Neutrophil (primary cell): Measurements from ENCODE around the gene OSBPL8.

ENCODE experiments used
- H3K27ac ChIP-seq: fragments of 200-600 bp; sonication (generic); 2 replicates; pipeline ENCODE4 v1.5.1; 2016; ENCODE audit warnings: mild to moderate bottlenecking, moderate library complexity
- H3K27me3 ChIP-seq: fragments of 200-600 bp; sonication (generic); 2 replicates; pipeline ENCODE4 v1.6.0; 2016; ENCODE audit warnings: mild to moderate bottlenecking
- H3K36me3 ChIP-seq: fragments of 200-600 bp; sonication (generic); 2 replicates; pipeline ENCODE4 v1.5.1; 2017
- H3K4me1 ChIP-seq, 2 experiments: fragments of 200-600 bp in 1 of 2; sonication (generic) in 1 of 2; 1 replicate in 1 of 2; 2 replicates in 1 of 2; pipeline versions ENCODE4 v1.5.1 to v1.6.1; 2013 to 2016; ENCODE audit warnings: low read depth in 1 of 2, low read length in 1 of 2, mild to moderate bottlenecking in 1 of 2, moderate library complexity in 1 of 2; ENCODE audit not compliant: control insufficient read depth in 1 of 2, insufficient read depth in 1 of 2
- H3K4me3 ChIP-seq, 2 experiments: fragments of 200-600 bp in 1 of 2; sonication (generic) in 1 of 2; 1 replicate in 1 of 2; 2 replicates in 1 of 2; pipeline ENCODE4 v1.5.1; 2013 to 2016; ENCODE audit warnings: low read depth in 1 of 2, low read length in 1 of 2, mild to moderate bottlenecking in 1 of 2, moderate library complexity in 1 of 2
- H3K9me3 ChIP-seq: fragments of 200-600 bp; sonication (generic); 2 replicates; pipeline ENCODE4 v1.5.1; 2016
- TF ChIP-seq, protein P1 (sequence below): fragments of 200-600 bp; sonication (generic); IDR thresholded peaks from 2 replicates; pipeline ENCODE4 v1.5.1; 2016; ENCODE audit warnings: antibody characterized with exemption

Gene OSBPL8

DNA sequence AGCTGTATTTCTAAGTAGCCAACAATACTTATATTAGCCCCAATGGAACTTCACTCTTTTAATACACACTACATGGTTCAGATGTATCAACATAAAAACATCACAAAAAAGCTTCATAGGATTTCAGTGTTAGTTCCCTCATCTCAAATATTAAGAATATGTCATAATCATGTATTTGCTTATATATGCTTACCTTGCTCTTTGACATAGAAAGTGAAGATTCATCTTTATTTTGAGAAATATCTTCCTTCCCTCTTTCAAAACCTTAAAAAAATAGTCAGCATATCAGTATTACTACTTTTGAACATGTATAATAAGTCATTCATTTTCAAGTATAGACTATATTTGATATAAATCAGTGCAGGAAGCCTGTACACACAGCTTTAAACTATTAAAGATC, 149.2 kb downstream of the OSBPL8 start:
- Histone ChIP-seq H3K9me3 (no peaks in the 10 kb centered on the region), H3K27me3 (no peaks in the 10 kb centered on the region), H3K4me1 (peaks cover 0 to 4% of the 10 kb centered on the region in 2 experiments), H3K4me3 (no peak overlapping the region), H3K27ac (no peak overlapping the region), H3K36me3 (peaks cover 15% of the 10 kb centered on the region)
- TF ChIP-seq, protein P1, sequence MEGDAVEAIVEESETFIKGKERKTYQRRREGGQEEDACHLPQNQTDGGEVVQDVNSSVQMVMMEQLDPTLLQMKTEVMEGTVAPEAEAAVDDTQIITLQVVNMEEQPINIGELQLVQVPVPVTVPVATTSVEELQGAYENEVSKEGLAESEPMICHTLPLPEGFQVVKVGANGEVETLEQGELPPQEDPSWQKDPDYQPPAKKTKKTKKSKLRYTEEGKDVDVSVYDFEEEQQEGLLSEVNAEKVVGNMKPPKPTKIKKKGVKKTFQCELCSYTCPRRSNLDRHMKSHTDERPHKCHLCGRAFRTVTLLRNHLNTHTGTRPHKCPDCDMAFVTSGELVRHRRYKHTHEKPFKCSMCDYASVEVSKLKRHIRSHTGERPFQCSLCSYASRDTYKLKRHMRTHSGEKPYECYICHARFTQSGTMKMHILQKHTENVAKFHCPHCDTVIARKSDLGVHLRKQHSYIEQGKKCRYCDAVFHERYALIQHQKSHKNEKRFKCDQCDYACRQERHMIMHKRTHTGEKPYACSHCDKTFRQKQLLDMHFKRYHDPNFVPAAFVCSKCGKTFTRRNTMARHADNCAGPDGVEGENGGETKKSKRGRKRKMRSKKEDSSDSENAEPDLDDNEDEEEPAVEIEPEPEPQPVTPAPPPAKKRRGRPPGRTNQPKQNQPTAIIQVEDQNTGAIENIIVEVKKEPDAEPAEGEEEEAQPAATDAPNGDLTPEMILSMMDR = no peak

- TF ChIP-seq, protein P1 = no peak
- peaks cover 26% of the 10 kb centered on the region for H3K36me3 ChIP-seq
- no peak overlapping the region for H3K4me3 ChIP-seq
- no peaks in the 10 kb centered on the region for H3K27me3 ChIP-seq
- no peaks in the 10 kb centered on the region for H3K9me3 ChIP-seq
- H3K4me1 ChIP-seq = peaks cover 0 to 4% of the 10 kb centered on the region in 2 experiments
- H3K27ac ChIP-seq = peak overlapping the region; percentile 11
Observed at GRCh38 chr12:76409074-76409473, 150.5 kb downstream of the OSBPL8 start.

DNA sequence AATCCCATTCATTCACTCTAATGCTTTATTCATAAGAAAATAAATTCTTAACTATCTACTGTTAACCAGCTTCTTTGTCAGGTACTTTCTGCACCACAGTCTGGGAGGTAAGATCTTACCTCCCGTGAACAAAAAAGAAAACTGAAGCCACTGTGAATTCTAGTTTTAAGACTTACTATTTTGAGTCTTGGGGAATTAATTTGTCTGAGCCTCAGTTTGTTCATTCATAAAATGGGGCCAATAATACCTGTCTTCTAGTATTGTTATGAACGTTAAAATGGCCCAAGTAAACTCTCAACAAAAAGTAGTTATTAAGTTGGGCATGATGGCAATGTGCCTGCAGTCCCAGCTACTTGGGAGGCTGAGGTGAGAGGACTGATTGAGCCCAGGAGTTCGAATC, 151.9 kb downstream of the OSBPL8 start:
- no peaks in the 10 kb centered on the region for H3K27me3 ChIP-seq
- TF ChIP-seq, protein P1 = no peak
- H3K36me3 ChIP-seq = peaks cover 26% of the 10 kb centered on the region

GRCh38 chr12:76402259-76402658, 157.3 kb downstream of the OSBPL8 start:
- no peaks in the 10 kb centered on the region for H3K27me3 ChIP-seq
- no peak overlapping the region for H3K27ac ChIP-seq
- TF ChIP-seq, protein P1 = no peak
- peaks cover 60% of the 10 kb centered on the region for H3K36me3 ChIP-seq
- H3K4me1 ChIP-seq = no peaks in the 10 kb centered on the region
- H3K4me3 ChIP-seq = no peak overlapping the region
- no peaks in the 10 kb centered on the region for H3K9me3 ChIP-seq

More for the DNA sequence above, 151.9 kb downstream of the OSBPL8 start:
- H3K27ac ChIP-seq = no peak overlapping the region
- H3K4me1 ChIP-seq = no peaks in the 10 kb centered on the region
- H3K4me3 ChIP-seq = no peak overlapping the region
- no peaks in the 10 kb centered on the region for H3K9me3 ChIP-seq

GRCh38 chr12:76400136-76400535, 159.4 kb downstream of the OSBPL8 start:
- Histone ChIP-seq H3K27me3 (no peaks in the 10 kb centered on the region), H3K4me3 (no peak overlapping the region), H3K36me3 (peaks cover 70% of the 10 kb centered on the region), H3K27ac (no peak overlapping the region), H3K4me1 (no peaks in the 10 kb centered on the region), H3K9me3 (no peaks in the 10 kb centered on the region)
- TF ChIP-seq, protein P1 = no peak

DNA sequence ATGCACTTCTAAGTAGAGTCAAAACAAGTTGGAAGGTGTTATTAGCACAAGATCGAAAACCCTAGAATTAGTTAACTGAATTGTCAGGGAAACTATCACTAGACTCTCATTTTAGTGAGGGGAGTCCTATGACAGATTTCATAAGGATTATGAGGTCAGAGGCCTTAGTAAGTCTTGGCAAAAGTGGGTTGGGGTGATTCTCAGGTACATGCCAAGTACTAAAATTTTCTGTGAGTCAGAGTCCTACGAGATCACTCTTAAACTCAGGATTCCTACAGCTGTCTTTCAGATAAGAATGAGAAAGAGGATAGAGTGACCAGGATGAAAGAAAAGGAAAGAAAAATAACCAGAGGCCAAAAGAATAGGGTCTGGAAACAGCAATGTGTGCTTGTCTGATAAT, 160.5 kb downstream of the OSBPL8 start:
- Histone ChIP-seq H3K36me3 (peaks cover 67% of the 10 kb centered on the region), H3K27ac (no peak overlapping the region), H3K4me1 (no peaks in the 10 kb centered on the region), H3K9me3 (no peaks in the 10 kb centered on the region), H3K4me3 (no peak overlapping the region), H3K27me3 (no peaks in the 10 kb centered on the region)
- TF ChIP-seq, protein P1 = no peak
